Measurements from ENCODE around the gene ROBO1.

DNA sequence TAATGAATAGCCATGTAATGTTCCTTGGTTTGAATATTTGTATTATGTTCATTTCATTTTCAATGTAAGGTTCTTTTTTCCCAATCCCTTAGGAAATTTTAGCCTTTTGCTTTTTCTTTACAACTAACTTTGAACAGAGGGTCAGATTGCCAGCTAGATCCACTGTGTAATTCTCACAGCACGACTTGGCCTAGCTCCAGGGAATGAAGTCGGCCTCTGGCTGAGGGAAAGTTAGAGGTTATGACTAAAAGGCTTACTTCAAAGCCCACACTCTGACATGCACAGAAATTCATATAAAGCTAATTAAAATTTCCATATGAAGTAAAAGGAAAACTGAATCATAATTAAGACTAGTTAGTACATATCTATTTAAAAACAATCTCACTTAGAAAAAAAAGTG is 38.7 kb downstream of the ROBO1 start:
- TF ChIP-seq, protein P1, sequence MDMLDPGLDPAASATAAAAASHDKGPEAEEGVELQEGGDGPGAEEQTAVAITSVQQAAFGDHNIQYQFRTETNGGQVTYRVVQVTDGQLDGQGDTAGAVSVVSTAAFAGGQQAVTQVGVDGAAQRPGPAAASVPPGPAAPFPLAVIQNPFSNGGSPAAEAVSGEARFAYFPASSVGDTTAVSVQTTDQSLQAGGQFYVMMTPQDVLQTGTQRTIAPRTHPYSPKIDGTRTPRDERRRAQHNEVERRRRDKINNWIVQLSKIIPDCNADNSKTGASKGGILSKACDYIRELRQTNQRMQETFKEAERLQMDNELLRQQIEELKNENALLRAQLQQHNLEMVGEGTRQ (IDR thresholded peaks at IDR 0.05; ENCODE audit: low read depth, low read length) = no peak
- TF ChIP-seq, protein P1 (CRISPR knock-in tag; IDR thresholded peaks at IDR 0.05; ENCODE audit: borderline replicate concordance) = no peak
- TF ChIP-seq, protein P2, sequence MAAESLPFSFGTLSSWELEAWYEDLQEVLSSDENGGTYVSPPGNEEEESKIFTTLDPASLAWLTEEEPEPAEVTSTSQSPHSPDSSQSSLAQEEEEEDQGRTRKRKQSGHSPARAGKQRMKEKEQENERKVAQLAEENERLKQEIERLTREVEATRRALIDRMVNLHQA (CRISPR knock-in tag; IDR thresholded peaks at IDR 0.05) = no peak
- no peak for TF ChIP-seq EZH2 (conservative IDR thresholded peaks at IDR 0.05; ENCODE audit: low read depth, low read length)
- TF ChIP-seq, protein P3, sequence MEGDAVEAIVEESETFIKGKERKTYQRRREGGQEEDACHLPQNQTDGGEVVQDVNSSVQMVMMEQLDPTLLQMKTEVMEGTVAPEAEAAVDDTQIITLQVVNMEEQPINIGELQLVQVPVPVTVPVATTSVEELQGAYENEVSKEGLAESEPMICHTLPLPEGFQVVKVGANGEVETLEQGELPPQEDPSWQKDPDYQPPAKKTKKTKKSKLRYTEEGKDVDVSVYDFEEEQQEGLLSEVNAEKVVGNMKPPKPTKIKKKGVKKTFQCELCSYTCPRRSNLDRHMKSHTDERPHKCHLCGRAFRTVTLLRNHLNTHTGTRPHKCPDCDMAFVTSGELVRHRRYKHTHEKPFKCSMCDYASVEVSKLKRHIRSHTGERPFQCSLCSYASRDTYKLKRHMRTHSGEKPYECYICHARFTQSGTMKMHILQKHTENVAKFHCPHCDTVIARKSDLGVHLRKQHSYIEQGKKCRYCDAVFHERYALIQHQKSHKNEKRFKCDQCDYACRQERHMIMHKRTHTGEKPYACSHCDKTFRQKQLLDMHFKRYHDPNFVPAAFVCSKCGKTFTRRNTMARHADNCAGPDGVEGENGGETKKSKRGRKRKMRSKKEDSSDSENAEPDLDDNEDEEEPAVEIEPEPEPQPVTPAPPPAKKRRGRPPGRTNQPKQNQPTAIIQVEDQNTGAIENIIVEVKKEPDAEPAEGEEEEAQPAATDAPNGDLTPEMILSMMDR (CRISPR knock-in tag; IDR thresholded peaks at IDR 0.05) = no peak
- TF ChIP-seq ZFP36L1 (CRISPR knock-in tag; IDR thresholded peaks at IDR 0.05) = no peak
- no peak for TF ChIP-seq POLR2A (IDR thresholded peaks at IDR 0.05; ENCODE audit: insufficient read depth in 1 of 2, low read depth in 2 of 2, low read length in 2 of 2)
- no peak for TF ChIP-seq CBFB (CRISPR knock-in tag; IDR thresholded peaks at IDR 0.05)
- no peak for TF ChIP-seq CBX2 (IDR thresholded peaks at IDR 0.05; ENCODE audit: low read depth, low read length)
- TF ChIP-seq CBX2 (CRISPR knock-in tag; IDR thresholded peaks at IDR 0.05; ENCODE audit: low read depth) = no peak
- no peak for TF ChIP-seq NKX3-1 (CRISPR knock-in tag; IDR thresholded peaks at IDR 0.05)
- TF ChIP-seq KAT7 (CRISPR knock-in tag; IDR thresholded peaks at IDR 0.05; ENCODE audit: borderline replicate concordance) = no peak
- TF ChIP-seq JUND (CRISPR knock-in tag; IDR thresholded peaks at IDR 0.05) = no peak
